Fibroblast of gingiva (primary cell): ENCODE measurements around the gene C9orf50.
"Not testable (repeated sequence)": the region's sequence is repeated elsewhere in the genome, so short reads cannot be mapped to it uniquely, and the experiment has no call there.

Source experiments
- DNase-seq: peaks from one replicate; pipeline ENCODE4 v3.0.0-alpha.2; 2011; ENCODE audit warnings: low read depth

Gene C9orf50

GRCh38 chr9:129648092-129648763 is 27.3 kb upstream of the C9orf50 start:
- no peak for DNase-seq

GRCh38 chr9:129647635-129648034 is 26.7 kb upstream of the C9orf50 start:
- no peak for DNase-seq

GRCh38 chr9:129646654-129647053 is 25.8 kb upstream of the C9orf50 start:
- DNase-seq: no peak

GRCh38 chr9:129646252-129646651 is 25.4 kb upstream of the C9orf50 start:
- DNase-seq: no peak

GRCh38 chr9:129644902-129645301 is 24.0 kb upstream of the C9orf50 start:
- DNase-seq: no peak

- no peak for DNase-seq
These were observed 23.5 kb upstream of the C9orf50 start for GRCh38 chr9:129644365-129644764.

GRCh38 chr9:129643706-129644105 is 22.8 kb upstream of the C9orf50 start:
- DNase-seq: no peak

GRCh38 chr9:129641750-129642585 is 21.1 kb upstream of the C9orf50 start, which contains the start of gene ASB6:
ASB6 (minus strand) TSS chr9:129642151; CDS start chr9:129641999, 152 bp downstream.
- peak; percentile 99 for DNase-seq

- no peak for DNase-seq
These were observed 20.2 kb upstream of the C9orf50 start for GRCh38 chr9:129640871-129641749.

- peak; percentile 63 for DNase-seq
These were observed 19.4 kb upstream of the C9orf50 start for GRCh38 chr9:129640086-129640870.

- no peak for DNase-seq
These were observed 18.8 kb upstream of the C9orf50 start for GRCh38 chr9:129639756-129640085.

- no peak for DNase-seq
These were observed 18.2 kb upstream of the C9orf50 start for GRCh38 chr9:129639034-129639630.

- no peak for DNase-seq
These were observed 17.0 kb upstream of the C9orf50 start for GRCh38 chr9:129637673-129638439.

GRCh38 chr9:129637102-129637501 is 16.2 kb upstream of the C9orf50 start:
- no peak for DNase-seq

GRCh38 chr9:129636343-129636742 is 15.4 kb upstream of the C9orf50 start:
- not testable (repeated sequence) for DNase-seq

GRCh38 chr9:129635099-129636065 is 14.5 kb upstream of the C9orf50 start:
- no peak for DNase-seq

- no peak for DNase-seq
These were observed 12.9 kb upstream of the C9orf50 start for GRCh38 chr9:129633848-129634247.

GRCh38 chr9:129633207-129633606 is 12.3 kb upstream of the C9orf50 start:
- DNase-seq: no peak

GRCh38 chr9:129632460-129632859 is 11.6 kb upstream of the C9orf50 start:
- no peak for DNase-seq
